Measurements from ENCODE around the gene MAPRE3. TPM values are rescaled to one million over a fixed set of nuclear protein-coding genes. Genes with fewer than 3 reads are reported as not detected.
"Not testable (repeated sequence)": the region's sequence is repeated elsewhere in the genome, so short reads cannot be mapped to it uniquely, and the experiment has no call there.

Gene MAPRE3
- total and polyA plus RNA-seq, 9 of the 15 experiments (the other 6 are each of a cell fraction or from before 2014, with no cell fraction given), result 0.70 to 43.2 (median 12.6) TPM

GRCh38 chr2:27075566-27075871 is 105.1 kb downstream of the MAPRE3 start:
- ATAC-seq; BruUV-seq (replicated peaks); H3K79me2 ChIP-seq (ENCODE audit: control insufficient read depth, insufficient read depth, low read length); DNase-seq (ENCODE audit: extremely low read depth in 1 of 4, low spot score in 3 of 4); H3K4me3 ChIP-seq; H4K20me1 ChIP-seq (replicated peaks; ENCODE audit: control insufficient read depth, insufficient read depth, low read length); H3K9me3 ChIP-seq (replicated peaks; ENCODE audit: control insufficient read depth, insufficient read depth, low read depth, low read length); H3K36me3 ChIP-seq (ENCODE audit: control insufficient read depth, insufficient read depth, low read length); CTCF ChIA-PET (ENCODE audit: low intra/inter-chr PET ratio); H3K4me2 ChIP-seq (ENCODE audit: insufficient read depth, low read length); H3K9ac ChIP-seq (ENCODE audit: insufficient read depth in 1 of 2, low read depth in 2 of 2, low read length in 2 of 2); FAIRE-seq; in situ Hi-C loops (cut with MboI); intact Hi-C loops (cut with micrococcal nuclease); H3K27me3 ChIP-seq (ENCODE audit: control insufficient read depth in 2 of 2, insufficient read depth in 2 of 2, low read length in 2 of 2); H3K9me1 ChIP-seq (ENCODE audit: control insufficient read depth, insufficient read depth, low read length): not testable (repeated sequence)
- H3K27ac ChIP-seq (ENCODE audit: extremely low read depth, low read depth, low read length), result peak overlapping the region; percentile 37; the same call in 1 of the 3 replicates
- POLR2A ChIA-PET, result interaction anchor here (1.4 kb wide), 1 partner anchor 10 kb away, joined by 4 read pairs; no protein-coding TSS in a partner anchor
- 73% methylated on average over 5 of the region's 6 CpGs for WGBS (ENCODE audit: insufficient coverage, low coverage, missing lambda C conversion rate)
- H3K4me1 ChIP-seq (replicated peaks in 1 of 2; ENCODE audit: control insufficient read depth in 2 of 2, insufficient read depth in 2 of 2, low read length in 2 of 2), result peaks cover 52 to 57% of the 10 kb centered on the region in 2 experiments
- TF ChIP-seq SMARCA5 (IDR thresholded peaks at IDR 0.05), result 0 out of 2 replicates have a peak, but pooled peaks have one; percentile 14
- TF ChIP-seq KLF1 (tag; IDR thresholded peaks at IDR 0.05), result 0 out of 2 replicates have a peak, but pooled peaks have one; percentile 41
- TF ChIP-seq, protein P1, sequence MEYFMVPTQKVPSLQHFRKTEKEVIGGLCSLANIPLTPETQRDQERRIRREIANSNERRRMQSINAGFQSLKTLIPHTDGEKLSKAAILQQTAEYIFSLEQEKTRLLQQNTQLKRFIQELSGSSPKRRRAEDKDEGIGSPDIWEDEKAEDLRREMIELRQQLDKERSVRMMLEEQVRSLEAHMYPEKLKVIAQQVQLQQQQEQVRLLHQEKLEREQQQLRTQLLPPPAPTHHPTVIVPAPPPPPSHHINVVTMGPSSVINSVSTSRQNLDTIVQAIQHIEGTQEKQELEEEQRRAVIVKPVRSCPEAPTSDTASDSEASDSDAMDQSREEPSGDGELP (CRISPR knock-in tag; IDR thresholded peaks at IDR 0.05; ENCODE audit: borderline replicate concordance), result peak; percentile 8; the same call in 1 of the 2 replicates
- H2AFZ ChIP-seq (ENCODE audit: low read depth, low read length), result peak overlapping the region; percentile 78

DNA sequence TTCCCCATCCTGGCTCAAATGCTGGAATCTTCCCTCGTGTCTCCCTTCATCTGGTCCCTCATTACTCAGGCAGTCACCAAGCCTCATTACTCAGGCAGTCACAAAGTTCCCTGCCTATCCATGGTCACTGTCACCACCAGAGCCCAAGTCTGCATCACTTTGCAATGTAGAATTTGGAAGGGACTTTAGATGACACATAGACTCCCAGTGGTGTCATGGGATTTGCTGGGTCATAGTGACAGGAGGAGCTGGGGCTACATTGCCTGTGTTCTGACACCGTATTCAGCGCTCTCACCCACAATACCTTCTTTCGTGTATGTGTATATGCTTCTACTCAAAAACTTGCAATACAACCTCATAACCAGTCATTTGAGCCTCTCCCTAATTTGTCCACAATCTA is 105.9 kb downstream of the MAPRE3 start:
- H3K9ac ChIP-seq (ENCODE audit: insufficient read depth in 1 of 2, low read depth in 2 of 2, low read length in 2 of 2), result peak overlapping the region; percentile 29 to 61; a peak in 3 of 4 replicates
- FAIRE-seq (peak; percentile 89), ATAC-seq (no peak), DNase-seq (ENCODE audit: extremely low read depth in 1 of 4, low spot score in 3 of 4) (peak in 2 of 4 experiments; percentile 60 to 64)
- POLR2A ChIA-PET, result interaction anchor here (0.6 to 1.4 kb wide), 4 partner anchors 10 to 180 kb away, joined by 3 to 5 read pairs (median 4); partner anchors contain the start of gene KHK
- peak overlapping the region; percentile 33; the same call in 1 of the 2 replicates for H3K4me2 ChIP-seq (ENCODE audit: insufficient read depth, low read length)
- H3K4me3 ChIP-seq, result no peak overlapping the region
- no peaks in the 10 kb centered on the region for H3K9me3 ChIP-seq (replicated peaks; ENCODE audit: control insufficient read depth, insufficient read depth, low read depth, low read length)
- in situ Hi-C loops (cut with MboI), result no loop called here
- no peaks in the 10 kb centered on the region for H4K20me1 ChIP-seq (replicated peaks; ENCODE audit: control insufficient read depth, insufficient read depth, low read length)
- CTCF ChIA-PET (ENCODE audit: low intra/inter-chr PET ratio), result no interaction called here
- H3K4me1 ChIP-seq (replicated peaks in 1 of 2; ENCODE audit: control insufficient read depth in 2 of 2, insufficient read depth in 2 of 2, low read length in 2 of 2), result peaks cover 54 to 59% of the 10 kb centered on the region in 2 experiments
- H2AFZ ChIP-seq (ENCODE audit: low read depth, low read length), result peak overlapping the region; percentile 78
- WGBS (ENCODE audit: insufficient coverage, low coverage, missing lambda C conversion rate), result 50% methylated on average over 3 of the region's 4 CpGs
- H3K27me3 ChIP-seq (ENCODE audit: control insufficient read depth in 2 of 2, insufficient read depth in 2 of 2, low read length in 2 of 2), result no peaks in the 10 kb centered on the region
- no TSS peak for BruUV-seq (replicated peaks)
- peaks cover 2% of the 10 kb centered on the region for H3K79me2 ChIP-seq (ENCODE audit: control insufficient read depth, insufficient read depth, low read length)
- intact Hi-C loops (cut with micrococcal nuclease), result no loop called here
- peaks cover 4% of the 10 kb centered on the region for H3K9me1 ChIP-seq (ENCODE audit: control insufficient read depth, insufficient read depth, low read length)
- no peaks in the 10 kb centered on the region for H3K36me3 ChIP-seq (ENCODE audit: control insufficient read depth, insufficient read depth, low read length)
- H3K27ac ChIP-seq (ENCODE audit: extremely low read depth, low read depth, low read length), result peak overlapping the region; percentile 37; the same call in 2 of the 3 replicates
- peak; percentile 54 for TF ChIP-seq PKNOX1 (IDR thresholded peaks at IDR 0.05)
- TF ChIP-seq TAF15 (IDR thresholded peaks at IDR 0.05; ENCODE audit: low read depth, low read length), result no peak
- TF ChIP-seq SMARCA5 (IDR thresholded peaks at IDR 0.05), result no peak
- TF ChIP-seq, protein P2, sequence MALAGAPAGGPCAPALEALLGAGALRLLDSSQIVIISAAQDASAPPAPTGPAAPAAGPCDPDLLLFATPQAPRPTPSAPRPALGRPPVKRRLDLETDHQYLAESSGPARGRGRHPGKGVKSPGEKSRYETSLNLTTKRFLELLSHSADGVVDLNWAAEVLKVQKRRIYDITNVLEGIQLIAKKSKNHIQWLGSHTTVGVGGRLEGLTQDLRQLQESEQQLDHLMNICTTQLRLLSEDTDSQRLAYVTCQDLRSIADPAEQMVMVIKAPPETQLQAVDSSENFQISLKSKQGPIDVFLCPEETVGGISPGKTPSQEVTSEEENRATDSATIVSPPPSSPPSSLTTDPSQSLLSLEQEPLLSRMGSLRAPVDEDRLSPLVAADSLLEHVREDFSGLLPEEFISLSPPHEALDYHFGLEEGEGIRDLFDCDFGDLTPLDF (CRISPR knock-in tag; IDR thresholded peaks at IDR 0.05), result 0 out of 2 replicates have a peak, but pooled peaks have one; percentile 46
- no peak for TF ChIP-seq NCOA6 (IDR thresholded peaks at IDR 0.05)
- TF ChIP-seq MAFK (IDR thresholded peaks at IDR 0.05; ENCODE audit: low read length), result peak; percentile 73
- TF ChIP-seq MEIS2 (IDR thresholded peaks at IDR 0.05; ENCODE audit: partially characterized antibody), result peak; percentile 27

Data from K562 (cell line).